Prostate gland (tissue), 2 donors: Measurements from ENCODE around the gene C17orf78.

Source experiments
- CTCF ChIP-seq, 4 experiments: fragments of 200-600 bp in 2 of 4; fragments of 450-650 bp in 2 of 4; sonication (generic) in 2 of 4; IDR thresholded peaks; 1 replicate in 3 of 4; 2 replicates in 1 of 4; pipeline ENCODE4 v1.5.1; 2016 to 2019; ENCODE audit warnings: antibody characterized with exemption in 4 of 4, mild to moderate bottlenecking in 2 of 4, moderate library complexity in 2 of 4
- POLR2A ChIP-seq: fragments of 450-650 bp; IDR thresholded peaks from one replicate; pipeline ENCODE4 v1.6.1; 2016; ENCODE audit warnings: antibody characterized with exemption, mild to moderate bottlenecking

GRCh38 chr17:37327341-37328090 is 48.3 kb upstream of the C17orf78 start:
- TF ChIP-seq POLR2A, result no peak
- TF ChIP-seq CTCF (IDR thresholded peaks at IDR 0.05), result no peak
